Measurements from ENCODE around the gene FKBP2. TPM values are rescaled to one million over a fixed set of nuclear protein-coding genes. Genes with fewer than 3 reads are reported as not detected.

FKBP2 gene
- total and polyA plus RNA-seq, 2 of the 4 experiments (the other 2 are of a cell fraction): 36.2 to 76.4 TPM

DNA sequence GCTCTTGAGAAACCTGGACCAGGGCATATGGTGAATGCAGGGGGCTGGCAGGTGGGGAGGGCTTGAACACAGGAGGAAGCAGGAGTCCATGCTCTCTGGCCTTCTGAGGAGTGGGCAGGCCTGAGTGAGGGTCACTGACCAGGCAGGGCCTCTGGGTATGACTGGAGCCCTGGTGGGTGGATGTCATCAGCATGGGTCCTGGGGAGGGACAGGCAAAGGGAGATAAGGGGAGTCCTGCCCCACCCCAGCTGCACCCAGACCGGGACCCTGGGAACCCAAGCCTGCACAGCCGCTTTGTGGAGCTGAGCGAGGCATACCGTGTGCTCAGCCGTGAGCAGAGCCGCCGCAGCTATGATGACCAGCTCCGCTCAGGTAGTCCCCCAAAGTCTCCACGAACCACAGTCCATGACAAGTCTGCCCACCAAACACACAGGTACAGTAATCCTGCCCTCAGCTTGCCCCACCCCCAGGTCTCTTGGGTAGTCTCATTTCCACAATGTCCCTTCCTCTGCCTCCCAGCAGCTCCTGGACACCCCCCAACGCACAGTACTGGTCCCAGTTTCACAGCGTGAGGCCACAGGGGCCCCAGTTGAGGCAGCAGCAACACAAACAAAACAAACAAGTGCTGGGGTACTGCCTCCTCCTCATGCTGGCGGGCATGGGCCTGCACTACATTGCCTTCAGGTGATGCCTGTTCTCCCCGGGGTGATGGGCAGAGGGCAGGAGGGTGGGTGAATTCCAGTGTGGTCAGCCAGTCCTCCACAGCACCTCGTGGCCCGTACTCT, 8.5 kb upstream of the FKBP2 start:
- Histone ChIP-seq H2BK20ac (ENCODE audit: low read depth, low read length) (no peak overlapping the region), H3K4me3 (ENCODE audit: insufficient read depth, low read depth, low read length) (no peak overlapping the region), H3K27ac (ENCODE audit: insufficient read depth, low read length) (no peak overlapping the region), H4K20me1 (ENCODE audit: insufficient read depth, low read length) (no peaks in the 10 kb centered on the region), H2BK15ac (ENCODE audit: low read depth, low read length) (no peak overlapping the region), H2AK5ac (ENCODE audit: low read depth, low read length) (no peak overlapping the region), H3K9me1 (ENCODE audit: insufficient read depth, low read length) (peaks cover 2% of the 10 kb centered on the region), H3K4me1 (ENCODE audit: control insufficient read depth, insufficient read depth, low read length) (peaks cover 16% of the 10 kb centered on the region), H4K8ac (ENCODE audit: low read depth in 2 of 2, low read length in 2 of 2) (no peak overlapping the region), H3K36me3 (ENCODE audit: control insufficient read depth, insufficient read depth, low read length) (peaks cover 3% of the 10 kb centered on the region; the same call in 1 of the 2 replicates), H3K79me1 (ENCODE audit: low read depth in 1 of 2, low read length in 2 of 2) (peaks cover 18 to 67% of the 10 kb centered on the region in 2 experiments), H2AK9ac (replicated peaks; ENCODE audit: low read depth, low read length, poor library complexity) (no peak overlapping the region), H3K27me3 (ENCODE audit: control insufficient read depth, insufficient read depth, low read length) (no peaks in the 10 kb centered on the region), H4K91ac (ENCODE audit: insufficient read depth, low read depth, low read length) (no peak overlapping the region), H3K23ac (ENCODE audit: low read depth, low read length) (no peak overlapping the region), H4K5ac (ENCODE audit: low read depth, low read length) (no peak overlapping the region), H3K4ac (ENCODE audit: low read depth, low read length) (no peak overlapping the region), H2AFZ (replicated peaks; ENCODE audit: low read length, poor library complexity) (no peak overlapping the region), H3K9me3 (ENCODE audit: control insufficient read depth, insufficient read depth, low read length) (no peaks in the 10 kb centered on the region), H3K56ac (ENCODE audit: extremely low read depth, insufficient read depth, low read length) (no peak overlapping the region), H3K4me2 (ENCODE audit: low read depth, low read length) (no peak overlapping the region; the same call in 1 of the 2 replicates), H3K14ac (replicated peaks; ENCODE audit: low read depth, low read length) (no peak overlapping the region), H3K9ac (ENCODE audit: low read depth, low read length) (no peak overlapping the region), H3K18ac (ENCODE audit: low read depth, low read length) (no peak overlapping the region), H2BK5ac (ENCODE audit: low read depth, low read length, poor library complexity, severe bottlenecking) (no peak overlapping the region), H2BK120ac (ENCODE audit: low read depth, low read length) (no peak overlapping the region)
- ChIA-PET CTCF (no interaction called here), POLR2A (ENCODE audit: unreplicated experiment) (no interaction called here)
- WGBS, 2 experiments (ENCODE audit: extremely low coverage in 2 of 2, insufficient read length in 1 of 2): 89% methylated on average over 9 of the region's 15 CpGs; no CpG with 5 or more reads in 1 of the 2 experiments
- intact Hi-C loops (cut with micrococcal nuclease) (no loop called here), in situ Hi-C loops (cut with MboI; ENCODE audit: low sequenced_read_pairs) (no loop called here), dilution Hi-C loops (cut with HindIII; ENCODE audit: low sequenced_read_pairs, unreplicated experiment) (no loop called here)
- DNase-seq: no peak
- BruUV-seq (replicated peaks): no TSS peak
- no peak for TF ChIP-seq RCOR1 (IDR thresholded peaks at IDR 0.05; ENCODE audit: insufficient replicate concordance, low read length)
- TF ChIP-seq NFE2L2 (IDR thresholded peaks at IDR 0.05; ENCODE audit: low read depth, low read length): no peak
- no peak for TF ChIP-seq FOS (IDR thresholded peaks at IDR 0.05; ENCODE audit: low read depth, low read length)
- no peak for TF ChIP-seq RAD21 (IDR thresholded peaks at IDR 0.05; ENCODE audit: low read length)
- no peak for TF ChIP-seq POLR2A (IDR thresholded peaks at IDR 0.05; ENCODE audit: low read depth, low read length)
- TF ChIP-seq BHLHE40 (IDR thresholded peaks at IDR 0.05; ENCODE audit: low read depth, low read length): no peak
- TF ChIP-seq, protein P1, sequence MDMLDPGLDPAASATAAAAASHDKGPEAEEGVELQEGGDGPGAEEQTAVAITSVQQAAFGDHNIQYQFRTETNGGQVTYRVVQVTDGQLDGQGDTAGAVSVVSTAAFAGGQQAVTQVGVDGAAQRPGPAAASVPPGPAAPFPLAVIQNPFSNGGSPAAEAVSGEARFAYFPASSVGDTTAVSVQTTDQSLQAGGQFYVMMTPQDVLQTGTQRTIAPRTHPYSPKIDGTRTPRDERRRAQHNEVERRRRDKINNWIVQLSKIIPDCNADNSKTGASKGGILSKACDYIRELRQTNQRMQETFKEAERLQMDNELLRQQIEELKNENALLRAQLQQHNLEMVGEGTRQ (IDR thresholded peaks at IDR 0.05; ENCODE audit: low read depth, low read length): no peak
- TF ChIP-seq, protein P2, sequence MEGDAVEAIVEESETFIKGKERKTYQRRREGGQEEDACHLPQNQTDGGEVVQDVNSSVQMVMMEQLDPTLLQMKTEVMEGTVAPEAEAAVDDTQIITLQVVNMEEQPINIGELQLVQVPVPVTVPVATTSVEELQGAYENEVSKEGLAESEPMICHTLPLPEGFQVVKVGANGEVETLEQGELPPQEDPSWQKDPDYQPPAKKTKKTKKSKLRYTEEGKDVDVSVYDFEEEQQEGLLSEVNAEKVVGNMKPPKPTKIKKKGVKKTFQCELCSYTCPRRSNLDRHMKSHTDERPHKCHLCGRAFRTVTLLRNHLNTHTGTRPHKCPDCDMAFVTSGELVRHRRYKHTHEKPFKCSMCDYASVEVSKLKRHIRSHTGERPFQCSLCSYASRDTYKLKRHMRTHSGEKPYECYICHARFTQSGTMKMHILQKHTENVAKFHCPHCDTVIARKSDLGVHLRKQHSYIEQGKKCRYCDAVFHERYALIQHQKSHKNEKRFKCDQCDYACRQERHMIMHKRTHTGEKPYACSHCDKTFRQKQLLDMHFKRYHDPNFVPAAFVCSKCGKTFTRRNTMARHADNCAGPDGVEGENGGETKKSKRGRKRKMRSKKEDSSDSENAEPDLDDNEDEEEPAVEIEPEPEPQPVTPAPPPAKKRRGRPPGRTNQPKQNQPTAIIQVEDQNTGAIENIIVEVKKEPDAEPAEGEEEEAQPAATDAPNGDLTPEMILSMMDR (conservative IDR thresholded peaks at IDR 0.05; ENCODE audit: low read depth, low read length): no peak
- TF ChIP-seq, protein P3, sequence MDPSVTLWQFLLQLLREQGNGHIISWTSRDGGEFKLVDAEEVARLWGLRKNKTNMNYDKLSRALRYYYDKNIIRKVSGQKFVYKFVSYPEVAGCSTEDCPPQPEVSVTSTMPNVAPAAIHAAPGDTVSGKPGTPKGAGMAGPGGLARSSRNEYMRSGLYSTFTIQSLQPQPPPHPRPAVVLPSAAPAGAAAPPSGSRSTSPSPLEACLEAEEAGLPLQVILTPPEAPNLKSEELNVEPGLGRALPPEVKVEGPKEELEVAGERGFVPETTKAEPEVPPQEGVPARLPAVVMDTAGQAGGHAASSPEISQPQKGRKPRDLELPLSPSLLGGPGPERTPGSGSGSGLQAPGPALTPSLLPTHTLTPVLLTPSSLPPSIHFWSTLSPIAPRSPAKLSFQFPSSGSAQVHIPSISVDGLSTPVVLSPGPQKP (IDR thresholded peaks at IDR 0.05; ENCODE audit: borderline replicate concordance, low read depth, low read length): no peak
- TF ChIP-seq SMC3 (IDR thresholded peaks at IDR 0.05; ENCODE audit: low read depth, low read length): no peak
- no peak for TF ChIP-seq MXI1 (IDR thresholded peaks at IDR 0.05; ENCODE audit: borderline replicate concordance, low read depth, low read length)
- TF ChIP-seq MAFK (IDR thresholded peaks at IDR 0.05; ENCODE audit: low read depth, low read length): no peak
- no peak for TF ChIP-seq MAZ (IDR thresholded peaks at IDR 0.05; ENCODE audit: borderline replicate concordance, low read depth, low read length)
- TF ChIP-seq CEBPB (IDR thresholded peaks at IDR 0.05; ENCODE audit: low read depth, low read length): no peak
- TF ChIP-seq RFX5 (IDR thresholded peaks at IDR 0.05; ENCODE audit: low read depth, low read length): no peak
- TF ChIP-seq CHD1 (IDR thresholded peaks at IDR 0.05; ENCODE audit: low read depth, low read length): no peak
- ATAC-seq (ENCODE audit: low read depth): no peak
